Measurements from ENCODE around the gene MYOD1. TPM values are rescaled to one million over a fixed set of nuclear protein-coding genes. Genes with fewer than 3 reads are reported as not detected.

The MYOD1 gene
- total and polyA plus RNA-seq, 2 of the 4 experiments (the other 2 are of a cell fraction), result not detected

DNA sequence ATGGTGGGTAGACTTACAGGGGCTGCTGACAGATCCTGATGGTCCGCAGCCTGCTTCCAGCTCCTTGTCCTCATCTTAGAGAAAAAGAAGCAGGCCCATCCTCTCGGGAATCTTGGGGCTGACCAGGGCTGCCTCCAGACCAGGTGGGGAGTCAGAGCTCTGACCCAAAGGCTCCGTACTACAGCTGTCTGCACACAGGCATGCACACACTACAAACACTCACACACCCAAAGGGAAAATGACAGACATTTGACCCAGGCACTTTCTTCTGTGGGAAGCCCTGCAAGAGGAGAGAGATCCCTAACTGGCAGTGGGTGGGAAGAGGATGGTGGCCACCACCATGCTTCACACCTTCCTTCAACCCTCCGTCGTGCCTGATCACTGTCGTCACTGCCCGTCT lies 46.9 kb upstream of the MYOD1 start:
- dilution Hi-C loops (cut with HindIII; ENCODE audit: low sequenced_read_pairs, unreplicated experiment), result no loop called here
- H3K4me3 ChIP-seq (ENCODE audit: insufficient read depth, low read depth, low read length), result no peak overlapping the region
- H3K79me1 ChIP-seq (ENCODE audit: low read depth in 1 of 2, low read length in 2 of 2), result no peaks in the 10 kb centered on the region
- no peak overlapping the region for H4K8ac ChIP-seq (ENCODE audit: low read depth in 2 of 2, low read length in 2 of 2)
- no peak overlapping the region for H2AFZ ChIP-seq (replicated peaks; ENCODE audit: low read length, poor library complexity)
- no peak overlapping the region for H2BK20ac ChIP-seq (ENCODE audit: low read depth, low read length)
- in situ Hi-C loops (cut with MboI; ENCODE audit: low sequenced_read_pairs), result no loop called here
- H2BK5ac ChIP-seq (ENCODE audit: low read depth, low read length, poor library complexity, severe bottlenecking), result no peak overlapping the region
- WGBS, 2 experiments (ENCODE audit: extremely low coverage in 2 of 2, insufficient read length in 1 of 2), result 72% methylated on average over 4 of the region's 7 CpGs; no CpG with 5 or more reads in 1 of the 2 experiments
- H3K18ac ChIP-seq (ENCODE audit: low read depth, low read length), result no peak overlapping the region
- no peak for DNase-seq
- H2AK9ac ChIP-seq (replicated peaks; ENCODE audit: low read depth, low read length, poor library complexity), result no peak overlapping the region
- intact Hi-C loops (cut with micrococcal nuclease), result no loop called here
- no peaks in the 10 kb centered on the region for H3K9me3 ChIP-seq (ENCODE audit: control insufficient read depth, insufficient read depth, low read length)
- no peaks in the 10 kb centered on the region for H3K4me1 ChIP-seq (ENCODE audit: control insufficient read depth, insufficient read depth, low read length)
- H4K5ac ChIP-seq (ENCODE audit: low read depth, low read length), result no peak overlapping the region
- POLR2A ChIA-PET (ENCODE audit: unreplicated experiment), result no interaction called here
- no peak overlapping the region for H3K9ac ChIP-seq (ENCODE audit: low read depth, low read length)
- no peaks in the 10 kb centered on the region for H4K20me1 ChIP-seq (ENCODE audit: insufficient read depth, low read length)
- no peak for ATAC-seq (ENCODE audit: low read depth)
- H2BK15ac ChIP-seq (ENCODE audit: low read depth, low read length), result no peak overlapping the region
- no peak overlapping the region for H2AK5ac ChIP-seq (ENCODE audit: low read depth, low read length)
- no peaks in the 10 kb centered on the region for H3K36me3 ChIP-seq (ENCODE audit: control insufficient read depth, insufficient read depth, low read length)
- H3K23ac ChIP-seq (ENCODE audit: low read depth, low read length), result no peak overlapping the region
- CTCF ChIA-PET, result no interaction called here
- no peaks in the 10 kb centered on the region; the same call in 1 of the 2 replicates for H3K27me3 ChIP-seq (ENCODE audit: control insufficient read depth, insufficient read depth, low read length)
- H3K14ac ChIP-seq (replicated peaks; ENCODE audit: low read depth, low read length), result no peak overlapping the region
- H3K4ac ChIP-seq (ENCODE audit: low read depth, low read length), result no peak overlapping the region
- TF ChIP-seq MAFK (IDR thresholded peaks at IDR 0.05; ENCODE audit: low read depth, low read length) (no peak), RAD21 (IDR thresholded peaks at IDR 0.05; ENCODE audit: low read length) (no peak), NFE2L2 (IDR thresholded peaks at IDR 0.05; ENCODE audit: low read depth, low read length) (no peak), MXI1 (IDR thresholded peaks at IDR 0.05; ENCODE audit: borderline replicate concordance, low read depth, low read length) (no peak)
- TF ChIP-seq, protein P1, sequence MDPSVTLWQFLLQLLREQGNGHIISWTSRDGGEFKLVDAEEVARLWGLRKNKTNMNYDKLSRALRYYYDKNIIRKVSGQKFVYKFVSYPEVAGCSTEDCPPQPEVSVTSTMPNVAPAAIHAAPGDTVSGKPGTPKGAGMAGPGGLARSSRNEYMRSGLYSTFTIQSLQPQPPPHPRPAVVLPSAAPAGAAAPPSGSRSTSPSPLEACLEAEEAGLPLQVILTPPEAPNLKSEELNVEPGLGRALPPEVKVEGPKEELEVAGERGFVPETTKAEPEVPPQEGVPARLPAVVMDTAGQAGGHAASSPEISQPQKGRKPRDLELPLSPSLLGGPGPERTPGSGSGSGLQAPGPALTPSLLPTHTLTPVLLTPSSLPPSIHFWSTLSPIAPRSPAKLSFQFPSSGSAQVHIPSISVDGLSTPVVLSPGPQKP (IDR thresholded peaks at IDR 0.05; ENCODE audit: borderline replicate concordance, low read depth, low read length), result no peak
- no peak overlapping the region for H3K27ac ChIP-seq (ENCODE audit: insufficient read depth, low read length)
- no peak overlapping the region for H3K56ac ChIP-seq (ENCODE audit: extremely low read depth, insufficient read depth, low read length)
- no peak overlapping the region for H2BK120ac ChIP-seq (ENCODE audit: low read depth, low read length)
- no peak overlapping the region for H4K91ac ChIP-seq (ENCODE audit: insufficient read depth, low read depth, low read length)
- no TSS peak for BruUV-seq (replicated peaks)
- H3K9me1 ChIP-seq (ENCODE audit: insufficient read depth, low read length), result no peaks in the 10 kb centered on the region
- no peak overlapping the region for H3K4me2 ChIP-seq (ENCODE audit: low read depth, low read length)
